G401.6 (cell line): ENCODE measurements around the gene METTL26.

ENCODE experiments used
- FAIRE-seq: peaks from 2 replicates; lab custom pipeline; 2012; peaks lifted over from hg19 to GRCh38; lab: Jason Lieb, UNC

Gene METTL26

GRCh38 chr16:658679-659571 is 22.8 kb upstream of the METTL26 start:
- FAIRE-seq, result no peak

GRCh38 chr16:657487-657886 is 21.4 kb upstream of the METTL26 start:
- no peak for FAIRE-seq

- FAIRE-seq, result no peak
Observed at GRCh38 chr16:654034-654433, 17.9 kb upstream of the METTL26 start.

- FAIRE-seq, result no peak
Observed at GRCh38 chr16:652454-653305, 16.6 kb upstream of the METTL26 start.

- no peak for FAIRE-seq
Observed at GRCh38 chr16:651844-652243, 15.7 kb upstream of the METTL26 start.

- no peak for FAIRE-seq
Observed at GRCh38 chr16:649631-650030, 13.5 kb upstream of the METTL26 start.

GRCh38 chr16:648781-649589 is 12.9 kb upstream of the METTL26 start, which contains the start of gene WDR90:
TSS of gene WDR90 (plus strand) at chr16:649365. CDS start at chr16:649417, 52 bp downstream.
- FAIRE-seq, result peak; percentile 63

GRCh38 chr16:648071-648780 is 12.1 kb upstream of the METTL26 start:
- FAIRE-seq, result no peak

- no peak for FAIRE-seq
Observed at GRCh38 chr16:647173-647902, 11.2 kb upstream of the METTL26 start.

- no peak for FAIRE-seq
Observed at GRCh38 chr16:646679-647172, 10.6 kb upstream of the METTL26 start.

- FAIRE-seq, result no peak
Observed at GRCh38 chr16:645852-646678, 10.0 kb upstream of the METTL26 start.

- no peak for FAIRE-seq
Observed at GRCh38 chr16:644556-644955, 8.5 kb upstream of the METTL26 start.

- FAIRE-seq, result no peak
Observed at GRCh38 chr16:643050-643368, 6.9 kb upstream of the METTL26 start.

- FAIRE-seq, result no peak
Observed at GRCh38 chr16:642189-643049, 6.3 kb upstream of the METTL26 start.

- no peak for FAIRE-seq
Observed at GRCh38 chr16:641326-642188, 5.5 kb upstream of the METTL26 start, which contains the start of gene MCRIP2. TSS of gene MCRIP2 (plus strand) at chr16:641828. CDS start at chr16:641992, 164 bp downstream.

- no peak for FAIRE-seq
Observed at GRCh38 chr16:640614-641013, 4.5 kb upstream of the METTL26 start.

GRCh38 chr16:638836-639235 is 2.7 kb upstream of the METTL26 start:
- no peak for FAIRE-seq

- FAIRE-seq, result no peak
Observed at GRCh38 chr16:638034-638543, 2.0 kb upstream of the METTL26 start.
